Spleen (tissue), 11 donors: ENCODE measurements around the gene KRT73. TPM values are rescaled to one million over a fixed set of nuclear protein-coding genes. Genes with fewer than 3 reads are reported as not detected.

Source experiments
- DNase-seq: peaks from one replicate; pipeline ENCODE4 v3.0.0-alpha.2; 2020
- H3K27ac ChIP-seq, 8 donors: fragments of 200-600 bp; sonication (generic) in 7 of 8; 1 replicate in 4 of 8; 2 replicates in 4 of 8; pipeline versions ENCODE4 v1.5.0 to v1.8.0; 2016 to 2021; ENCODE audit warnings: inconsistent platforms in 4 of 8, mild to moderate bottlenecking in 4 of 8, moderate library complexity in 1 of 8
- H3K27me3 ChIP-seq, 7 donors: fragments of 200-600 bp; sonication (generic) in 6 of 7; replicated peaks in 1 of 7; 1 replicate in 4 of 7; 2 replicates in 3 of 7; pipeline versions ENCODE4 v1.5.0 to v1.8.0; 2016 to 2021; ENCODE audit warnings: inconsistent platforms in 3 of 7, mild to moderate bottlenecking in 1 of 7
- H3K36me3 ChIP-seq, 6 donors: fragments of 200-600 bp; sonication (generic) in 5 of 6; 1 replicate in 4 of 6; 2 replicates in 2 of 6; pipeline versions ENCODE4 v1.5.0 to v1.8.0; 2016 to 2021; ENCODE audit warnings: inconsistent platforms in 2 of 6
- H3K4me1 ChIP-seq, 6 donors: fragments of 200-600 bp; sonication (generic) in 5 of 6; 1 replicate in 3 of 6; 2 replicates in 3 of 6; pipeline versions ENCODE4 v1.5.0 to v1.8.0; 2016 to 2021; ENCODE audit warnings: inconsistent platforms in 3 of 6
- H3K4me3 ChIP-seq, 8 donors: fragments of 200-600 bp; sonication (generic) in 7 of 8; 1 replicate in 4 of 8; 2 replicates in 4 of 8; pipeline versions ENCODE4 v1.5.0 to v1.8.0; 2016 to 2021; ENCODE audit warnings: inconsistent platforms in 4 of 8, mild to moderate bottlenecking in 4 of 8, moderate library complexity in 2 of 8
- H3K9me3 ChIP-seq, 8 donors: fragments of 200-600 bp; sonication (generic) in 7 of 8; 1 replicate in 4 of 8; 2 replicates in 4 of 8; pipeline versions ENCODE4 v1.5.0 to v1.8.0; 2016 to 2021; ENCODE audit warnings: inconsistent platforms in 4 of 8
- CTCF ChIP-seq, 11 experiments: fragments of 200-600 bp in 7 of 11; fragments of 450-650 bp in 4 of 11; sonication (generic) in 4 of 11; IDR thresholded peaks in 8 of 11; conservative IDR thresholded peaks in 3 of 11; 1 replicate in 7 of 11; 2 replicates in 4 of 11; pipeline versions ENCODE4 v1.4.0 to v1.8.0; 2016 to 2021; ENCODE audit warnings: antibody characterized with exemption in 11 of 11, inconsistent platforms in 4 of 11, mild to moderate bottlenecking in 1 of 11
- POLR2A ChIP-seq, 3 donors: fragments of 450-650 bp; IDR thresholded peaks; one replicate each; pipeline ENCODE4 v1.5.1; 2017; ENCODE audit warnings: antibody characterized with exemption in 3 of 3, mild to moderate bottlenecking in 1 of 3
- POLR2AphosphoS5 ChIP-seq, 3 donors: sonication (generic); formaldehyde crosslinking; IDR thresholded peaks; one replicate each; pipeline ENCODE4 v1.5.1; 2017; ENCODE audit warnings: antibody characterized with exemption in 3 of 3
- WGBS, 5 donors: extraction: QIAGEN DNeasy Blood & Tissue Kit in 3 of 5; methylation state at CpG; one replicate each; pipeline versions ENCODE4 v1.1.5 to v1.1.7; 2013 to 2018; 5-methylcytosine and 5-hydroxymethylcytosine counted together
- intact Hi-C: fragments of 100-400 bp; cut with DNase I; formaldehyde crosslinking; loops from one replicate; pipeline ENCODE4 v1.15.0; 2023; ENCODE audit warnings: low total_unique reads
- polyA plus RNA-seq, 3 donors: library from polyadenylated mRNA; stranded (reverse); fragments of 200-250 nt; gene quantifications; one replicate each; pipeline ENCODE4 v1.2.1, GENCODE V29; 2013
- total RNA-seq, 7 donors: library from RNA; depleted of rRNA in 3 of 7; stranded (reverse); fragments of >200 nt in 3 of 7; fragmentation: NEBNext Ultra II Directional in 4 of 7; extraction: Animal tissue kit (Norgen Biotek cat#: 25700) in 4 of 7; gene quantifications; one replicate each; pipeline versions ENCODE4 v1.1.0 to v1.2.1, GENCODE V29; 2016 to 2021
- donor health status: healthy with polysubstance abuse.
- donor health status: DM: no; HTN: no; CAD: no; lungs with moderate emphysema.
- donor health status: DM: no; HTN: no; CAD: no.
- donor health status: Bipolar disorder and iron deficiency.
- donor health status: healthy.
- donor health status: DM: no; HTN: no; CAD: no.
- donor health status: DM: yes; HTN: yes; CAD: no.

KRT73 gene
- total and polyA plus RNA-seq, 10 donors, result 0.04 to 1.4 (median 0.36) TPM

- Histone ChIP-seq H3K27me3 (peaks cover 0 to 21% (median 0%) of the 10 kb centered on the region in 7 donors), H3K4me1 (peaks cover 0 to 8% (median 0%) of the 10 kb centered on the region in 6 donors), H3K4me3 (no peak overlapping the region), H3K36me3 (no peaks in the 10 kb centered on the region), H3K9me3 (no peaks in the 10 kb centered on the region), H3K27ac (no peak overlapping the region)
- intact Hi-C loops, result loop anchor here (5.0 to 10.0 kb wide), 3 partner anchors 282 to 394 kb away; no protein-coding TSS in a partner anchor
- peak; percentile 62 for DNase-seq
- 55 to 67% (median 56%) methylated on average over 1 of the region's 1 CpG for WGBS, 5 donors
- TF ChIP-seq CTCF (IDR thresholded peaks at IDR 0.05 in 8 of 11, conservative IDR thresholded peaks at IDR 0.05 in 3 of 11), result no peak
- no peak for TF ChIP-seq POLR2A (IDR thresholded peaks at IDR 0.05)
- no peak for TF ChIP-seq POLR2AphosphoS5 (IDR thresholded peaks at IDR 0.05)
Measured at GRCh38 chr12:52580496-52580895, 37.9 kb downstream of the KRT73 start.

GRCh38 chr12:52579468-52580465 is 38.6 kb downstream of the KRT73 start:
- H3K27me3 ChIP-seq, result peaks cover 0 to 21% (median 0%) of the 10 kb centered on the region in 7 donors
- peak; percentile 54 for DNase-seq
- WGBS, 5 donors, result 72 to 83% (median 77%) methylated on average over 9 to 10 of the region's 10 CpGs
- no peak for TF ChIP-seq CTCF (IDR thresholded peaks at IDR 0.05 in 8 of 11, conservative IDR thresholded peaks at IDR 0.05 in 3 of 11)
- TF ChIP-seq POLR2AphosphoS5 (IDR thresholded peaks at IDR 0.05), result no peak
- TF ChIP-seq POLR2A (IDR thresholded peaks at IDR 0.05), result no peak
- no peaks in the 10 kb centered on the region for H3K36me3 ChIP-seq
- no peak overlapping the region for H3K27ac ChIP-seq
- H3K9me3 ChIP-seq, result no peaks in the 10 kb centered on the region
- intact Hi-C loops, result loop anchor here (5.0 to 10.0 kb wide), 3 partner anchors 283 to 395 kb away; no protein-coding TSS in a partner anchor
- peaks cover 0 to 8% (median 0%) of the 10 kb centered on the region in 6 donors for H3K4me1 ChIP-seq
- no peak overlapping the region for H3K4me3 ChIP-seq

GRCh38 chr12:52578469-52578868 is 39.9 kb downstream of the KRT73 start:
- H3K27me3 ChIP-seq, result peaks cover 0 to 27% (median 0%) of the 10 kb centered on the region in 7 donors
- peaks cover 0 to 8% (median 0%) of the 10 kb centered on the region in 6 donors for H3K4me1 ChIP-seq
- 78 to 94% (median 83%) methylated on average over 3 of the region's 3 CpGs for WGBS, 5 donors
- no peaks in the 10 kb centered on the region for H3K36me3 ChIP-seq
- intact Hi-C loops, result no loop called here
- H3K9me3 ChIP-seq, result no peaks in the 10 kb centered on the region
- H3K27ac ChIP-seq, result no peak overlapping the region
- DNase-seq, result no peak
- TF ChIP-seq POLR2AphosphoS5 (IDR thresholded peaks at IDR 0.05) (no peak), POLR2A (IDR thresholded peaks at IDR 0.05) (no peak), CTCF (IDR thresholded peaks at IDR 0.05 in 8 of 11, conservative IDR thresholded peaks at IDR 0.05 in 3 of 11) (no peak)
- no peak overlapping the region for H3K4me3 ChIP-seq

GRCh38 chr12:52577316-52577715 is 41.0 kb downstream of the KRT73 start:
- no peak for TF ChIP-seq POLR2AphosphoS5 (IDR thresholded peaks at IDR 0.05)
- TF ChIP-seq POLR2A (IDR thresholded peaks at IDR 0.05), result no peak
- no peak for TF ChIP-seq CTCF (IDR thresholded peaks at IDR 0.05 in 8 of 11, conservative IDR thresholded peaks at IDR 0.05 in 3 of 11)
- H3K27me3 ChIP-seq, result peaks cover 0 to 24% (median 0%) of the 10 kb centered on the region in 7 donors
- H3K4me3 ChIP-seq, result no peak overlapping the region
- H3K9me3 ChIP-seq, result no peaks in the 10 kb centered on the region
- intact Hi-C loops, result no loop called here
- DNase-seq, result peak; percentile 25
- WGBS, 5 donors, result 84 to 95% (median 91%) methylated on average over 8 of the region's 8 CpGs
- no peaks in the 10 kb centered on the region for H3K4me1 ChIP-seq
- no peak overlapping the region for H3K27ac ChIP-seq
- H3K36me3 ChIP-seq, result no peaks in the 10 kb centered on the region
